HL-60/S4 (cell line): ENCODE data around the gene SUMO2.
"Not testable (repeated sequence)": the region's sequence is repeated elsewhere in the genome, so short reads cannot be mapped to it uniquely, and the experiment has no call there.

Source experiments
- in situ Hi-C: fragments of 300-500 bp; cut with MboI; formaldehyde crosslinking; loops from 2 replicates; pipeline ENCODE4 v1.14.3; 2022; ENCODE audit warnings: low sequenced_read_pairs

SUMO2 gene

DNA sequence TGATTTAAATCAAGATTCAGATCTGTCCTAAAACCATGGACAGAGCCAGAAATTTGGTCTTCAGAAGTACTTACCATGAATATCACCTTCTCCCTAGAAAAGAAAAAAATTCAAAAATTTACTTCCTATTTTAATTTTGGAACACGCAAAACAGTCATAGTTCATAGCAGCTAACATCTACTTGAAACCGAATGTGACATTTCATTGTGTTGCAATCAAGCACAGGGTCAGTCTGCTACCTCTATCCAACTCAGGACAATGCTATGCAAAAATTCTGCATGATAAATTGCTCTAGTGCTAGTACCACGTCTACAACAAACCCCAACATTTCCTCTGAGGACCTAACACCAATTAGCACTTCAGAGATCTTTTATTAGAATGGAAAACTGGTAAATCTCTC lies 36.2 kb downstream of the SUMO2 start:
- in situ Hi-C loops, result no loop called here

DNA sequence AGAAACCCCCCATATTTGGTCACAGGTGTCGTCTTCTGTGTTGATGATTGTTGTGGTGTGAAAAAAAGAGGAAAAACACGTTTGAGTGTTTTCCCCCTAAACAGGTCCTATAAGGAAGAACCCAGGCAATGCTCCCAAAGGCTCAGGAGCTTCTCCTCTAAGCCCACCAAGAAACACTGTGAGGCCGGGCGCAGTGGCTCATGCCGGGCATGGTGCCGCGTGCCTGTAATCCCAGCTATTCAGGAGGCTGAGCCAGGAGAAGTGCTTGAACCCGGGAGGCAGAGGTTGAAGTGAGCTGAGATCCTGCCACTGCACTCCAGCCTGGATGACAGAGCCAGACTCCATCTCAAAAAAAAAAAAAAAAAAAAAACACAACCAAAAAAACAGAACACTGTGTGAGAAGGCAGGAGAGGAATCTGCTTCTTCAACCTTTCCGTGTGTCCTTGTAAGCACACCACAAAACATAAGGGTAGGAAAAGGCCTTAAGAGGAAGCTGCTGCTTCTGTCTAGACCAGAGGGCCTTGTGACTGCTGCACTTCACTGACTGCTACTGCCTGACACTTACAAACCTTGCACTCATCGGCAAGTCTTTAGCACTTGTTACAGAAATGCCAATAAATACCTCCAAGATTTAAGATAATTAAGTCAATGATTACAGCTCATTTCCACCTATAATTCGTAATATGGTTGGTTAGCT lies 37.8 kb downstream of the SUMO2 start:
- in situ Hi-C loops, result no loop called here

DNA sequence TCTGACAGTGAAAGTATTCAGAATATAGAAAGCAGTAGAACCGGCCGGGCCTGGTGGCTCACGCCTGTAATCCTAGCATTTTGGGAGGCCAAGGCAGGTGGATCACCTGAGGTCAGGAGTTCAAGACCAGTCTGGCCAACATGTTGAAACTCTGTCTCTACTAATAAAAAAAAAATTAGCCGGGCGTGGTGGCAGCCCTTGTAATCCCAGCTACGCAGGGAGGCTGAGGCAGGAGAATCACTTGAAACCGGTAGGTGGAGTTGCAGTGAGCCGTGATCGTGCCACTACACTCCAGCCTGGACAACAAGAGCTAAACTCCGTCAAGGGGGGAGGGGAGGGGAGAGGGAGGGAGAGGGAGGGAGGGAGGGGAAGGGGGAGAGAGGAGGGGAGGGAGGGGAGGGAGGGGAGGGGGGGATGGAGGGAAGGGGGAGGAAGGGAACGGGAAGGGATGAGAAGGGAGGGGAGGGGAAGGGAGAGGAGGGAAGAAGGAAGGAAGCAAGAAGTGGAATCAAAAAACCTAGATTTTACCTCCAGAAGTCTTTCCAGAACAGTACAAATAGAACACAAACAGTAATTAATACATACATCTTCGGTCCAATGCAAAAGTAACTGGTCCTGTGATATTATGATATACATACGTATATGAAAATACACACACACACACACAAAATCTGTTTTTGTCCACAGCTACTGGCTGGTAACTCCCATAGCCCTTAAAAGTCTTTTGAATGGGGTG lies 40.4 kb downstream of the SUMO2 start:
- in situ Hi-C loops, result no loop called here

DNA sequence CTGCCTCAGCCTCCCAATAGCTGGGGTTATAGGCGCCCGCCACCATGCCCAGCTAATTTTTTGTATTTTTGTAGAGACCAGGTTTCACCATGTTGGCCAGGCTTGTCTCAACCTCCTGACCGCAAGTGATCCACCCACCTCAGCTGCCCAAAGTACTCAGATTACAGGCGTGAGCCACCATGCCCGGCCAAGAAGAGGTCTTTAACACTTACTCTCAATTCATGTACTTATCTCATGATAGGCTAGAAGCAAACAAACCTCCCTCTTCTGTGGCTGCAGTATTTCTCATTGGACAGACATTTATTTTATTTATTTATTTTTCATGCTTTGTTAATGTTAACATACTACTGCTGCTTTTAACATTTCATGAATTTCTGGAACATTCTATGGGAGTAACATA lies 44.2 kb downstream of the SUMO2 start:
- in situ Hi-C loops, result no loop called here

DNA sequence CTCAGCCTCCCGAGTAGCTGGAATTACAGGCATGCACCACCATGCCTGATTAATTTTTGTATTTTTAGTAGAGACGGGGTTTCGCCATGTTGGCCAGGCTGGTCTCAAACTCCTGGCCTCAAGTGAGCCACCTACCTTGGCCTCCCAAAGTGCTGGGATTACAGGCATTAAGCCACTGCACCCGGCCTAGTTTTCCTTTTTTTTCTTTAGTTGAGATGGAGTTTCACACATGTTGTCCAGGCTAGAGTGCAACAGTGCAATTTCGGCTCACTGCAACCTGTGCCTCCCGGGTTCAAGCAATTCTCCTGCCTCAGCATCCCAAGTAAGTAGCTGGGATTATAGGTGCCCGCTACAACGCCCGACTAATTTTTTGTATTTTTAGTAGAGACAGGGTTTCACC lies 45.0 kb downstream of the SUMO2 start:
- in situ Hi-C loops, result not testable (repeated sequence)

DNA sequence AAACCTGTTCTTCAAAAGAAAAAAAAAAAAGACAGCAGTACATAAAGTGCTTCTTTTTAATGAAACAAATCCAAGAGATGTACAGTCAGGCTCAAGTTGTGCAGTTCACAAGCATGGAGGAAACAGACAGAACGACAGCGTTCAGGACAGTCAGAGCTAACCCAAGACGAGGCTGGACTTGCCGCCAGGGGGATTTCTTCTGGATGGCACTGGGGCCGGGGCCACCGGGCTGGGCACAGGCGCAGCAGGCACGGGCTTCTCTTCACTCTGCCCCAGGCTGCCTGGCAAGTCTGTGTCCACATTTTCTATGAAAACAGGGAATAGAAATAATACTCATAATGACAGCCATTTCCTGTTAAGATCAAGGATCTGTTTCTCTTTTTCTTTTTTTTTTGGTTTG lies 46.8 kb downstream of the SUMO2 start:
- in situ Hi-C loops, result no loop called here

DNA sequence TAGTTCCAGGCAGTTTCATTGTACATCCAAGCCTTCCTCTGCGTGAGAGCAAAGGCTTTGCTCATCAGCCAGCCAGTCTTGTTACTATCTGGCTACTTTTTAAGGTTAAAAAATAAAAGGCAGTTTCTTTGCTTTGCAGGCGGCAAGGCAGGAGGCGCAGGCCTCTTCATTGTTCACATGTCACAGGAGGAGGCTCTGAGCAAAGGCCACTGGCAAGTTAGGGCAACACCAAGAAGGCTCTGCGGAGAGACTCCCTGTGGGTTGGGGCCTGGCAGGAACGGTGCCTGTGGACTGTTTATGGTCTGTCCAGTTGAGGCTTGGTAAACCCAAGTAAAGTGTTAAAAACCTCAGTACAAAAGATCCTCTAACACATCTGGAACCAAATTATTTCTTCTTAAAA lies 47.3 kb downstream of the SUMO2 start:
- in situ Hi-C loops, result no loop called here

DNA sequence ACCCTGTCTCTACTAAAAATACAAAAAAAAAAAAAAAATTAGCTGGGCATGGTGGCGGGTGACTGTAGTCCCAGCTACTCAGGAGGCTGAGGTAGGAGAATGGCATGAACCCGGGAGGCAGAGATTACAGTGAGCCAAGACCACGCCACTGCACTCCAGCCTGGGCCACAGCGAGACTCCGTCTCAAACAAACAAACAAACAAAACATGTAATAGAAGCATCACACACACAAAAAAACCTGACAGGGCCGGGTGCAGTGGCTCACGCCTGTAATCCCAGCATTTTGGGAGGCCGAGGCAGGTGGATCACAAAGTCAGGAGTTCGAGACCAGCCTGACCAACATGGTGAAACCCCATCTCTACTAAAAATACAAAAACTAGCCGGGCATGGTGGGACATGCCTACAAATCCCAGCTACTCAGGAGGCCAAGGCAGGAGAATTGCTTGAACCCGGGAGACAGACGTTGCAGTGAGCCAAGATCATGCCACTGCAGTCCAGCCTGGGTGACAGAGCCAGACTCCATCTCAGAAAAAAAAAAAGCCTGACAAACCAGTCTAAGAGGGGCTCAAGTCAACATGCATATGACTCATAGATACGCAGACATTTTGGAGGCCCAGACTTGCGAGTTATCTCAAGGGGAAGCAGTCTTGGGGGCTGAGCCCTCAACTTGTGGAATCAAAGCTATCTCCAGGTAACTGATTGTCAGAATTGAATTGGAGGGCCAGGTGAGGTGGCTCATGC lies 49.0 kb downstream of the SUMO2 start:
- in situ Hi-C loops, result not testable (repeated sequence)

DNA sequence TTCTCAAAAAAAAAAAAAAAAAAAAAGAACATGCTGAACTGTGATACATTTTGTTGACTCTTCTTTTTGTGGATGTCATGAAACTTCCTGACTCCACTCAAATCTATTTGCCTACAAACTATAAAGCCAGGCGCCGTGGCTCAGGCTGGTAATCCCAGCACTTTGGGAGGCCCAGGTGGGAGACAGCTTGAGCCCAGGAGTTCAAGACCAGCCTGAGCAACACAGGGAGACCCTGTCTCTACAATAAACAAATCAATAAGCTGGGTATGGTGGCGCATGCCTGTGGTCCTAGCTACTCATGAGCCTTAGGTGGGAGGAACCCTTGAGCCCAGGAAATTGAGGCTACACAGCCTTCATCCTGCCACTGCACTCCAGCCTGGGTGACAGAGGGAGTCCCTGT lies 49.8 kb downstream of the SUMO2 start:
- in situ Hi-C loops, result no loop called here

DNA sequence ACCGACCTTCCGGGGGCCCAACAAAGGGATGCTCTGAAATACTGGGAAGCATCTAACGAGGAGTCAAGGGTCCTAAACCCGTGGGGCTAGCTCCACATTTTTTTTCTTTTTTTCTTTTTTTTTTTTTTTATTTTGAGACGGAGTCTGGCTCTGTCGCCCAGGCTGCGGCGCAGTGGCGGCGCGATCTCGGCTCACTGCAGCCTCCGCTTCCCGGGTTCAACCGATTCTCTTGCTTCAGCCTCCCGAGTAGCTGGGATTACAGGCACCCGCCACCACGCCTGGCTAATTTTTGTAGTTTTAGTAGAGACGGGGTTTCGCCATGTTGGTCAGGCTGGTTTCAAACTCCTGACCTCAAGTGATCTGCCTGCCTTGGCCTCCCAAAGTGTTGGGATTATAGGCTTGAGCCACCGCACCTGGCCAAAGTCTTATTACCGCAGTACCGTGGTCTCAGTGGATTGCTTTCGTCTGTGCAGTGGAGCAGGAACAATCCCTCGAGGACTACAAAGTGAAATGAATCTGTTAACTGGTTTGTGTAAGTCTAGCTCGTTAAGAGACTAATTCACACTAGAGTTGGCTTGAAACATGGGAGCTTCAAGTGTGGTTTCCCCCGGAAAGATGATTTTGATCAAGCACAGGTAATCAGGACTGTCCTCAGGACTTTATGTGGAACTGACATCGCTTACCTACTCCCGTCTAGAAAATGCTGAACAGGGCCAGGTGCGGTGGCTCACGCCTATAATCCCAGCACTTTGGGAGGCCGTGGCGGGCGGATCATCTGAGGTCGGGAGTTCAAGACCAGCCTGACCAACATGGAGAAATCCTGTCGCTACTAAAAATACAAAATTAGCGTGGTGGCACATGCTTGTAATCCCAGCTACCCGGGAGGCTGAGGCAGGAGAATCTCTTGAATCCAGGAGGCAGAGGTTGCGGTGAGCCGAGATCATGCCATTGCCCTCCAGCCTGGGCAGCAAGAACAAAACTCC lies 50.5 kb downstream of the SUMO2 start:
- in situ Hi-C loops, result not testable (repeated sequence)

DNA sequence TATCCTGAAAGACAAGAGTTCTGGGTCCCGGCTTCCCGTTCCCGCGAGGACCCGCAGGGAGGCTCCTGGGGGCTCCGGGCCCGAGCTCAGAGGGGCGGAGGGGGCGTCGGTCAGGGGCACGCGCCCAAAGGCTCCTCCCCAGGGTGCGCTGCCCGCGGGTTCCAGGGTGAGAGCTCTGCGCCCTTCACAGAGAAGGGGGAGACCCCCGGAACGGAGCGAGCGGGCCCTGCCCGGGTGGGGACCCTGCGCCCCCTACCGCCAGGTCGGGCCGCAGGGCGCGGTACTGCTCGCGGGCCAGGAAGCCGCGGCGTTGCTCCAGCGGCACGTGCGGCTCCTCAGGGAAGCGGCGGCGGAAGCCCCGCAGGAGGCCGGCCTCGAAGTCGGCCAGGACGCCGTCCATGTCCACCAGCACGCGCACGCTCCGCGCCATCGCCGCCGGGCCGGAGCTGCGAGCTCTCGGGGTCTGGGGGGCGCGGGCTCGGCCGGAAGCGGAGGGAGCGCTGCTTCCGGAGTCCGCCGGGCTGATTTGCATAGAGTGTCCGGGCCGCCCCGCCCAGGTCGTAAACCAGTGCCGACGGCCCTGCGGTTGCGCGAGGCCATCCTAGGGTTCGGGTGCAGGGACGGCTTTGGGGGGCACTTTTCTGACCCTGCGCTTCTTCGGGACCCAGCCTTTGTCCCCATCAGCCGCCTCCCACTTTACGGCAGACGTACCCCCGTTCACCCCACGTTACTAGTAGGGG lies 51.3 kb downstream of the SUMO2 start, which contains the start of gene NT5C:
TSS of gene NT5C (minus strand) at position 465 of the 740 bp plus-strand sequence. CDS start at position 430, 35 bp downstream.
- in situ Hi-C loops, result no loop called here

DNA sequence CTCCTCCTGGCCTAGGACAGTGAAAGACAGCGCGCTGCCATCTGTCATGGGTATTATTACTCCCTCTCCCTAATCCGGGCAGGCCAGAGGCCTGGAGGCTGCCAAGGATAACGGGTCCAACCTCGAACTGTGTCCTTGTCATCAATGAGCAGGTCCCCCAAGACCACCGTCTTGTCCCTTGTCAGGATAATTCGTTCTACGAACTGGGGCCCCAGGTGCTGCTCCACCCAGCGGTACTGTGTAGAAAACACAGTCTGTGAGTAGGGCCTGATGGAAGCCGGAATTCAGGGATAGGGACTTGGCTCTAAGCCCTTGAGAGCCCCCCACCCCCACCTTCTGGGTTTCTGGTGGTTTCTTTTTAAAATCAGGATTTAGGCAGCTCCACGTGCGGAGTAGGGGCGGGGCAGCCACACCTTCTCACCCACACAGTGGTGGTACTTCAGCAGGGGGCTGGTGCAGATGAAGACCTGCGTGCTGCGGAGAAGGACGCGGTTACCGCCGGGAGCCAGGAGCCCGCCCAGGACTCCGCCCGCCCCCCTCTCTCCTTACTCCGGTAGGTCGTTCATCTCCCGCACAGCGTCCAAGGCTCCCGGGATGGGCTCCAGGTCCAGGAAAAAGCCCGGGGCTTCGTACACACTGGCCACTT lies 52.0 kb downstream of the SUMO2 start:
- in situ Hi-C loops, result no loop called here

DNA sequence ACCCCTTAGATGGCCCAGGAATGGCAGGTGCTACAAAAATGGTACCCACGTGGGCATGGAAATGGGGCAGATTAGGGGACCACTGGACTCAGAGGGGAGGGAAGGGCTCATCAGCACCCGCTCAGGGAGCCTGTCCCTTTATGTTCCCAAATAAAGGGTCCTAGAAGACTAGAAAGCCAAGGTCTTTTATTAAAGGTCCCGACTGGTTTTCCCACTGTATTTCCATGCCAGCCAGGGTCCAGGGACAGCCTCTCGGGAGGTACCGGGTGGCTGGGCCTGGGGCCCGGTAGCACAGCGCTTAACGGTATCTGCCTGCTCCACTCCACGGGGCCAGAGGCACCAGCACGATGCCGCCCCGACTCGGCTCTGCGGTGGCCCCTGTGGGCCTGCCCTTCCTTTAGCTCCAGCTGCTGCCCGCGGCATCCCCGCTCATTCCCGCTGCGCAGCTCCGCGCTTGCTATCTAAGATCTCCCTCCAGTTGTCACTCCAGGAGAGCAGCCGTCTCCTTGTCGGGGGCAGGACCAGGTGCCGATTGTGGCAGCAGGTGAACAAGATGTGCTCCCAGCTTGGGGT lies 52.6 kb downstream of the SUMO2 start:
- in situ Hi-C loops, result no loop called here

DNA sequence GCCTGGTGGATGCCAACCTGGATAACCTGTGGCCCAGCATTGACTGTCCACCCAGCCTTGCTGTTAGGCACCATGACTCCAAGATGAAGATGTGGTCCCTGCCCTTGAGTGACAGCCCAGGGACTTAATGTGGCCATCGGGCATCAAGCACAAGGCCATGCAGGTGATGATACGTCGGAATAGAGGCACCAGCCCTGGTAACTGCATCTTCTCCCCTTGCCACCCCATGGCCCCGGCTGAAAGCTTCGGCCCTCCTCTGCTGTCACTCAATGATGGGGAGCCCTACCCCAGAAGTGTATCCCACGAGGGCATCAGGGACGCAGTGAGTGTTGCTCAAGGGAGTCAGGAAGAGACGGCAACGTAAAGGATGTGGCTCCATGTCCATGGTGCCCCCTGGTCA lies 53.2 kb downstream of the SUMO2 start:
- in situ Hi-C loops, result no loop called here

DNA sequence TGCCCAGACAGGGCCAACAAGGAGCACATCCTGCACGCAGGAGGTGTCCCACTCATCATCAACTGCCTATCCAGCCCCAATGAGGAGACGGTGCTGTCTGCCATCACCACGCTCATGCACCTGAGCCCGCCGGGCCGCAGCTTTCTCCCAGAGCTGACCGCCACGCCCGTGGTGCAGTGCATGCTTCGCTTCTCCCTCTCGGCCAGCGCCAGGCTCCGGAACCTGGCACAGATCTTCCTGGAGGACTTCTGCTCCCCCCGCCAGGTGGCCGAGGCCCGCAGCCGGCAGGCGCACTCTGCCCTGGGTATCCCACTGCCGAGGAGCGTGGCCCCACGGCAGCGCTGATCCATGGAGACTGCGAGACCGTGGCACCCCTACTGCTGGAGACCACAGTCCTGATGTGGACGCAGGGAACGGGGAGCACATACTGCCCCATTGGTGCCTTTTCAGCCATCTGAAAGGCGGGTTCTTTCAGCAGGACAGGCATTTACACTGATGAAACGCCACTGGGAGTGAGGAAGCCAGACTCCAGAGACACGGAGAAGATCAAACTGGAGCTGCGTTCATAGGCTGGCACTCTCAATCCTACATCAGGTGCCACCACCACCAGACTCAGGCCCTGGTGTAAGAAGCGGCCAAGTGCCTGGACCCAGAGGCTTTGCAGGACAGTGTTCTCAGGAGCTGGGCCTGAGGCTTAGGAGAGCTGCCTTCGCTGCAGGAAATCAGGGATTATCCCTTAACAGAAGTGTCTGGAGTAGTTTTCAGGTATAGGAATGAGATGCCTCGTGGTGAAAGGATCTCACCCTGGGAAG lies 53.9 kb downstream of the SUMO2 start:
- in situ Hi-C loops, result no loop called here

DNA sequence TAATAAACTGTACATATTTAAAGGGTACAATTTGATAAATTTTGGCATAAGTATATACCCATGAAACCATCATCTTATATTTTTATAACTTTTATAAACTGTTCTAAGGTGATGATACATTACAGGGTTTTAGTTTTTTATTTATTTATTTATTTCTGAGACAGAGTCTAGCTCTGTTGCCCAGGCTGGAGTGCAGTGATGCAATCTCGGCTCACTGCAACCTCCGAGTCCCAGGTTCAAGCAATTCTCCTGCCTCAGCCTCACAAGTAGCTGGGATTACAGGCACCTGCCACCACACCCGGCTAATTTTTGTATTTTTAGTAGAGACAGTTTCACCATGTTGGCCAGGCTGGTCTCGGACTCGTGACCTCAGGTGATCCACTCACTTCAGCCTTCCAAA lies 54.8 kb downstream of the SUMO2 start:
- in situ Hi-C loops, result not testable (repeated sequence)

DNA sequence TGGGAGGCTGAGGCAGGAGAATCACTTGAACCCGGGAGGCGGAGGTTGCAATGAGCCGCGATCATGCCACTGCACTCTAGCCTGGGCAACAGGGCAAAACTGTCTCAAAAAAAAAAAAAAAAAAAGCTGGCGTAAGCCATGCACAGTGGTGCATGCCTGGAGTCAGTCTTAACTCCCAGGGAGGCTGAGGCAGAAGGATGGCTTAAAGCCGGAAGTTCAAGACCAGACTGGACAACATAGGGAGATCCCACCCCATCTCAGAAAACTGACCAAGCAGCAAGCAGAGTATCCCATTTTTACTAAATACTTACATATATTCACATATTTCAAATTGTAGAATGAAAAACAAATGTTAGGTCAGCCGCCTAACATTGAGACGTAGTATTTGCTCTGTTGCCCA lies 55.8 kb downstream of the SUMO2 start:
- in situ Hi-C loops, result no loop called here

DNA sequence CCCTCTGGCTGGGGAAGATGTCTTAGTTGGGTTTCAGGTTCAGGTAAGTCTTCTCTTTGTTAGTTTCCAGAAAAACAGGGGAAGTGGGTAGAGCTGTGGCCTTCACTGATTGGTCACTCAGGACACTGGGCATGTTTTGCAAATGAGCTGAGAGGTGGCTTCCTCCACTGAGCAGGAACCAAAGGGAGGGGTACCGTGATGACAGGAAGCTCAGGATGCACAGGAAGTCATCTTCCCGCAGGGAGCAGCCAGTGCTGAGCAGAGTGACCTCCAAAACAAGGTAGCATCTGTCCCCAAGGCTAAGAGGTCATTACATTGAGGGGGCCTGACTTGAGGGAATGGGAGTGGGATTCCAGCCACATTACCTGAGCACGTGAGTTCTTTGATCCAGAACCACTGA lies 56.8 kb downstream of the SUMO2 start:
- in situ Hi-C loops, result no loop called here
